HepG2 (cell line): ENCODE data around the gene LRRC73. TPM values are rescaled to one million over a fixed set of nuclear protein-coding genes. Genes with fewer than 3 reads are reported as not detected.

Source experiments
- EED ChIP-seq: sonication (generic); formaldehyde crosslinking; IDR thresholded peaks from 2 replicates; pipeline ENCODE4 v1.5.0; 2020; ENCODE audit warnings: mild to moderate bottlenecking, missing genetic modification reagents
- IKZF1 ChIP-seq: fragments of 450-650 bp; IDR thresholded peaks from 2 replicates; pipeline ENCODE4 v1.7.1; 2016
- JUND ChIP-seq: sonication (generic); formaldehyde crosslinking; IDR thresholded peaks from 2 replicates; pipeline ENCODE4 v1.8.0; 2022; ENCODE audit warnings: mild to moderate bottlenecking, missing genetic modification reagents
- PTBP1 ChIP-seq: fragments of 200-400 bp; formaldehyde crosslinking; IDR thresholded peaks from 2 replicates; pipeline ENCODE4 v1.6.1; 2018; ENCODE audit warnings: low read length, low read depth; ENCODE audit not compliant: poor library complexity, severe bottlenecking
- RFXAP ChIP-seq: sonication (generic); formaldehyde crosslinking; IDR thresholded peaks from 2 replicates; pipeline ENCODE4 v1.4.0; 2020; ENCODE audit warnings: missing genetic modification reagents, borderline replicate concordance
- SMARCE1 ChIP-seq: fragments of 450-650 bp; IDR thresholded peaks from 2 replicates; pipeline ENCODE4 v1.6.1; 2017; ENCODE audit warnings: borderline replicate concordance
- SP5 ChIP-seq: IDR thresholded peaks from 2 replicates; pipeline ENCODE4 v1.6.1; 2016; ENCODE audit warnings: low read depth, borderline replicate concordance
- SYNCRIP ChIP-seq: fragments of 200-400 bp; formaldehyde crosslinking; IDR thresholded peaks from 2 replicates; pipeline ENCODE4 v1.6.1; 2018; ENCODE audit warnings: mild to moderate bottlenecking, low read depth, low read length; ENCODE audit not compliant: insufficient read depth
- XRCC5 ChIP-seq: fragments of 200-400 bp; formaldehyde crosslinking; optimal IDR thresholded peaks from 2 replicates; pipeline ENCODE3; 2017; ENCODE audit warnings: mild to moderate bottlenecking, low read length
- ZNF562 ChIP-seq: sonication (generic); formaldehyde crosslinking; IDR thresholded peaks from 2 replicates; pipeline ENCODE4 v1.8.0; 2022; ENCODE audit warnings: missing genetic modification reagents, borderline replicate concordance
- polyA plus RNA-seq, 8 experiments: library from polyadenylated mRNA; depleted of rRNA in 3 of 8; stranded (reverse) in 7 of 8; unstranded in 1 of 8; fragments of >200 nt; fragmentation: Illumina TruSeq in 4 of 8; extraction: Trizol in 4 of 8; gene quantifications; 2 replicates each; pipeline versions ENCODE4 v1.2.1 to v1.2.3, GENCODE V29; 2011 to 2016; ENCODE audit warnings: low read depth in 4 of 8, missing spikeins in 1 of 8, mixed read lengths in 1 of 8; ENCODE audit not compliant: insufficient read depth in 1 of 8
- total RNA-seq, 5 experiments: library from RNA; depleted of rRNA; stranded (reverse); fragments of >200 nt; fragmentation: Illumina TruSeq; extraction: Trizol; gene quantifications; 2 replicates each; pipeline ENCODE4 v1.2.3, GENCODE V29; 2016; ENCODE audit warnings: low read depth in 1 of 5
- TF ChIP-seq, protein P1 (sequence below): IDR thresholded peaks from 2 replicates; pipeline ENCODE4 v1.6.1; 2016; ENCODE audit warnings: control low read depth
- TF ChIP-seq, protein P2 (sequence below): sonication (generic); formaldehyde crosslinking; IDR thresholded peaks from 2 replicates; pipeline ENCODE4 v1.4.0; 2020; ENCODE audit warnings: missing genetic modification reagents
- TF ChIP-seq, protein P3 (sequence below): sonication (generic); formaldehyde crosslinking; IDR thresholded peaks from 2 replicates; pipeline ENCODE4 v1.4.0; 2020; ENCODE audit warnings: mild to moderate bottlenecking, missing genetic modification reagents, borderline replicate concordance
- TF ChIP-seq, protein P4 (sequence below): sonication (generic); formaldehyde crosslinking; IDR thresholded peaks from 2 replicates; pipeline ENCODE4 v1.4.0; 2020; ENCODE audit warnings: missing genetic modification reagents, borderline replicate concordance
- TF ChIP-seq, protein P5 (sequence below): sonication (generic); formaldehyde crosslinking; IDR thresholded peaks from 2 replicates; pipeline ENCODE4 v1.4.0; 2020; ENCODE audit warnings: missing genetic modification reagents, borderline replicate concordance

LRRC73 gene
- total and polyA plus RNA-seq, 2 of the 13 experiments (the other 11 are each of a cell fraction or from before 2014, with no cell fraction given): 0.11 to 0.12 TPM

DNA sequence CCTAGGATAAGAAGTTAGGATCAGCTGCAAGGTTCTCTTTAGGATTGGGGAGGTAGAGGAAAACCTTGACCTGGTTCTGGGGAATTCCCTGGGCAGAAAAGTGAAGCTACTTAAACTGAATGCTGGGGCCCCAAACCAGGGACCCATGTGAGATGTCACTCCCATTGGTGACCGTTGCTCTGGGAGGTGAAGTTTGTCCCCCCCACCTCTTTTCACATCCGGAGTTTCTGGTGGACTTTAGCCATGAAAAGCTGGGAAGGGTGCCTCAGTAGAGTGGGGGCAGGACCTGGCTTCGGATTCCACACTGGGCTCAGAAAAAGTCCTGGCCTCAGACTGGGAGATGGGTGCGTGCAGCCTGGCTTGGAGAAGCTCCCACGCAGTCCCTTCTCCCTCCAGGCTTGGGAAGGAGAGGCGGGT lies 19.6 kb downstream of the LRRC73 start (continued):
- no peak for TF ChIP-seq JUND (CRISPR knock-in tag)
- no peak for TF ChIP-seq EED (CRISPR knock-in tag)
- TF ChIP-seq XRCC5: peak; percentile 82
- no peak for TF ChIP-seq PTBP1
- TF ChIP-seq SP5 (CRISPR knock-in tag): peak; percentile 57; the same call in 1 of the 2 replicates
- TF ChIP-seq, protein P1, sequence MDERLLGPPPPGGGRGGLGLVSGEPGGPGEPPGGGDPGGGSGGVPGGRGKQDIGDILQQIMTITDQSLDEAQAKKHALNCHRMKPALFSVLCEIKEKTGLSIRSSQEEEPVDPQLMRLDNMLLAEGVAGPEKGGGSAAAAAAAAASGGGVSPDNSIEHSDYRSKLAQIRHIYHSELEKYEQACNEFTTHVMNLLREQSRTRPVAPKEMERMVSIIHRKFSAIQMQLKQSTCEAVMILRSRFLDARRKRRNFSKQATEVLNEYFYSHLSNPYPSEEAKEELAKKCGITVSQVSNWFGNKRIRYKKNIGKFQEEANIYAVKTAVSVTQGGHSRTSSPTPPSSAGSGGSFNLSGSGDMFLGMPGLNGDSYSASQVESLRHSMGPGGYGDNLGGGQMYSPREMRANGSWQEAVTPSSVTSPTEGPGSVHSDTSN (CRISPR knock-in tag): peak; percentile 64; the same call in 1 of the 2 replicates
- TF ChIP-seq, protein P2, sequence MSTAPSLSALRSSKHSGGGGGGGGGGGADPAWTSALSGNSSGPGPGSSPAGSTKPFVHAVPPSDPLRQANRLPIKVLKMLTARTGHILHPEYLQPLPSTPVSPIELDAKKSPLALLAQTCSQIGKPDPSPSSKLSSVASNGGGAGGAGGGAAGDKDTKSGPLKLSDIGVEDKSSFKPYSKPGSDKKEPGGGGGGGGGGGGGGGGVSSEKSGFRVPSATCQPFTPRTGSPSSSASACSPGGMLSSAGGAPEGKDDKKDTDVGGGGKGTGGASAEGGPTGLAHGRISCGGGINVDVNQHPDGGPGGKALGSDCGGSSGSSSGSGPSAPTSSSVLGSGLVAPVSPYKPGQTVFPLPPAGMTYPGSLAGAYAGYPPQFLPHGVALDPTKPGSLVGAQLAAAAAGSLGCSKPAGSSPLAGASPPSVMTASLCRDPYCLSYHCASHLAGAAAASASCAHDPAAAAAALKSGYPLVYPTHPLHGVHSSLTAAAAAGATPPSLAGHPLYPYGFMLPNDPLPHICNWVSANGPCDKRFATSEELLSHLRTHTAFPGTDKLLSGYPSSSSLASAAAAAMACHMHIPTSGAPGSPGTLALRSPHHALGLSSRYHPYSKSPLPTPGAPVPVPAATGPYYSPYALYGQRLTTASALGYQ (CRISPR knock-in tag): peak; percentile 90; the same call in 1 of the 2 replicates
- TF ChIP-seq, protein P3, sequence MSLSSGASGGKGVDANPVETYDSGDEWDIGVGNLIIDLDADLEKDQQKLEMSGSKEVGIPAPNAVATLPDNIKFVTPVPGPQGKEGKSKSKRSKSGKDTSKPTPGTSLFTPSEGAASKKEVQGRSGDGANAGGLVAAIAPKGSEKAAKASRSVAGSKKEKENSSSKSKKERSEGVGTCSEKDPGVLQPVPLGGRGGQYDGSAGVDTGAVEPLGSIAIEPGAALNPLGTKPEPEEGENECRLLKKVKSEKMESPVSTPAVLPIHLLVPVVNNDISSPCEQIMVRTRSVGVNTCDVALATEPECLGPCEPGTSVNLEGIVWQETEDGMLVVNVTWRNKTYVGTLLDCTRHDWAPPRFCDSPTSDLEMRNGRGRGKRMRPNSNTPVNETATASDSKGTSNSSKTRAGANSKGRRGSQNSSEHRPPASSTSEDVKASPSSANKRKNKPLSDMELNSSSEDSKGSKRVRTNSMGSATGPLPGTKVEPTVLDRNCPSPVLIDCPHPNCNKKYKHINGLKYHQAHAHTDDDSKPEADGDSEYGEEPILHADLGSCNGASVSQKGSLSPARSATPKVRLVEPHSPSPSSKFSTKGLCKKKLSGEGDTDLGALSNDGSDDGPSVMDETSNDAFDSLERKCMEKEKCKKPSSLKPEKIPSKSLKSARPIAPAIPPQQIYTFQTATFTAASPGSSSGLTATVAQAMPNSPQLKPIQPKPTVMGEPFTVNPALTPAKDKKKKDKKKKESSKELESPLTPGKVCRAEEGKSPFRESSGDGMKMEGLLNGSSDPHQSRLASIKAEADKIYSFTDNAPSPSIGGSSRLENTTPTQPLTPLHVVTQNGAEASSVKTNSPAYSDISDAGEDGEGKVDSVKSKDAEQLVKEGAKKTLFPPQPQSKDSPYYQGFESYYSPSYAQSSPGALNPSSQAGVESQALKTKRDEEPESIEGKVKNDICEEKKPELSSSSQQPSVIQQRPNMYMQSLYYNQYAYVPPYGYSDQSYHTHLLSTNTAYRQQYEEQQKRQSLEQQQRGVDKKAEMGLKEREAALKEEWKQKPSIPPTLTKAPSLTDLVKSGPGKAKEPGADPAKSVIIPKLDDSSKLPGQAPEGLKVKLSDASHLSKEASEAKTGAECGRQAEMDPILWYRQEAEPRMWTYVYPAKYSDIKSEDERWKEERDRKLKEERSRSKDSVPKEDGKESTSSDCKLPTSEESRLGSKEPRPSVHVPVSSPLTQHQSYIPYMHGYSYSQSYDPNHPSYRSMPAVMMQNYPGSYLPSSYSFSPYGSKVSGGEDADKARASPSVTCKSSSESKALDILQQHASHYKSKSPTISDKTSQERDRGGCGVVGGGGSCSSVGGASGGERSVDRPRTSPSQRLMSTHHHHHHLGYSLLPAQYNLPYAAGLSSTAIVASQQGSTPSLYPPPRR (CRISPR knock-in tag): no peak; the same call in 1 of the 2 replicates
- TF ChIP-seq SMARCE1: no peak
- TF ChIP-seq, protein P4, sequence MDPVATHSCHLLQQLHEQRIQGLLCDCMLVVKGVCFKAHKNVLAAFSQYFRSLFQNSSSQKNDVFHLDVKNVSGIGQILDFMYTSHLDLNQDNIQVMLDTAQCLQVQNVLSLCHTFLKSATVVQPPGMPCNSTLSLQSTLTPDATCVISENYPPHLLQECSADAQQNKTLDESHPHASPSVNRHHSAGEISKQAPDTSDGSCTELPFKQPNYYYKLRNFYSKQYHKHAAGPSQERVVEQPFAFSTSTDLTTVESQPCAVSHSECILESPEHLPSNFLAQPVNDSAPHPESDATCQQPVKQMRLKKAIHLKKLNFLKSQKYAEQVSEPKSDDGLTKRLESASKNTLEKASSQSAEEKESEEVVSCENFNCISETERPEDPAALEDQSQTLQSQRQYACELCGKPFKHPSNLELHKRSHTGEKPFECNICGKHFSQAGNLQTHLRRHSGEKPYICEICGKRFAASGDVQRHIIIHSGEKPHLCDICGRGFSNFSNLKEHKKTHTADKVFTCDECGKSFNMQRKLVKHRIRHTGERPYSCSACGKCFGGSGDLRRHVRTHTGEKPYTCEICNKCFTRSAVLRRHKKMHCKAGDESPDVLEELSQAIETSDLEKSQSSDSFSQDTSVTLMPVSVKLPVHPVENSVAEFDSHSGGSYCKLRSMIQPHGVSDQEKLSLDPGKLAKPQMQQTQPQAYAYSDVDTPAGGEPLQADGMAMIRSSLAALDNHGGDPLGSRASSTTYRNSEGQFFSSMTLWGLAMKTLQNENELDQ: no peak
- no peak for TF ChIP-seq IKZF1
- no peak for TF ChIP-seq SYNCRIP
- no peak for TF ChIP-seq ZNF562 (CRISPR knock-in tag)
- TF ChIP-seq RFXAP (CRISPR knock-in tag): peak; percentile 94; the same call in 1 of the 2 replicates
- TF ChIP-seq, protein P5, sequence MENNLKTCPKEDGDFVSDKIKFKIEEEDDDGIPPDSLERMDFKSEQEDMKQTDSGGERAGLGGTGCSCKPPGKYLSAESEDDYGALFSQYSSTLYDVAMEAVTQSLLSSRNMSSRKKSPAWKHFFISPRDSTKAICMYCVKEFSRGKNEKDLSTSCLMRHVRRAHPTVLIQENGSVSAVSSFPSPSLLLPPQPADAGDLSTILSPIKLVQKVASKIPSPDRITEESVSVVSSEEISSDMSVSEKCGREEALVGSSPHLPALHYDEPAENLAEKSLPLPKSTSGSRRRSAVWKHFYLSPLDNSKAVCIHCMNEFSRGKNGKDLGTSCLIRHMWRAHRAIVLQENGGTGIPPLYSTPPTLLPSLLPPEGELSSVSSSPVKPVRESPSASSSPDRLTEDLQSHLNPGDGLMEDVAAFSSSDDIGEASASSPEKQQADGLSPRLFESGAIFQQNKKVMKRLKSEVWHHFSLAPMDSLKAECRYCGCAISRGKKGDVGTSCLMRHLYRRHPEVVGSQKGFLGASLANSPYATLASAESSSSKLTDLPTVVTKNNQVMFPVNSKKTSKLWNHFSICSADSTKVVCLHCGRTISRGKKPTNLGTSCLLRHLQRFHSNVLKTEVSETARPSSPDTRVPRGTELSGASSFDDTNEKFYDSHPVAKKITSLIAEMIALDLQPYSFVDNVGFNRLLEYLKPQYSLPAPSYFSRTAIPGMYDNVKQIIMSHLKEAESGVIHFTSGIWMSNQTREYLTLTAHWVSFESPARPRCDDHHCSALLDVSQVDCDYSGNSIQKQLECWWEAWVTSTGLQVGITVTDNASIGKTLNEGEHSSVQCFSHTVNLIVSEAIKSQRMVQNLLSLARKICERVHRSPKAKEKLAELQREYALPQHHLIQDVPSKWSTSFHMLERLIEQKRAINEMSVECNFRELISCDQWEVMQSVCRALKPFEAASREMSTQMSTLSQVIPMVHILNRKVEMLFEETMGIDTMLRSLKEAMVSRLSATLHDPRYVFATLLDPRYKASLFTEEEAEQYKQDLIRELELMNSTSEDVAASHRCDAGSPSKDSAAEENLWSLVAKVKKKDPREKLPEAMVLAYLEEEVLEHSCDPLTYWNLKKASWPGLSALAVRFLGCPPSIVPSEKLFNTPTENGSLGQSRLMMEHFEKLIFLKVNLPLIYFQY: peak; percentile 76; the same call in 1 of the 2 replicates
